NT2/D1 (cell line): Measurements from ENCODE around the gene KRTAP10-3.

ENCODE experiments used
- SUZ12 ChIP-seq: IDR thresholded peaks from 2 replicates; pipeline ENCODE4 v1.6.1; 2011; ENCODE audit not compliant: insufficient read length, insufficient read depth; ENCODE audit errors: extremely low read depth
- YY1 ChIP-seq: IDR thresholded peaks from 2 replicates; pipeline ENCODE4 v1.6.1; 2011; ENCODE audit not compliant: insufficient read length, insufficient read depth
- ZNF274 ChIP-seq: IDR thresholded peaks from 2 replicates; pipeline ENCODE4 v1.6.1; 2011; ENCODE audit warnings: mild to moderate bottlenecking, low read depth, low read length

GRCh38 chr21:44529011-44529421, 29.6 kb downstream of the KRTAP10-3 start:
- TF ChIP-seq SUZ12 (no peak), ZNF274 (no peak), YY1 (no peak)
